ENCODE results near the gene ITGA11.

GRCh38 chr15:68371851-68372250 lies 60.1 kb downstream of the ITGA11 start:
- TF ChIP-seq CTCF (IDR thresholded peaks at IDR 0.05; ENCODE audit: low read length) (no peak), EZH2 (IDR thresholded peaks at IDR 0.05; ENCODE audit: borderline replicate concordance, low read length) (no peak)

Data from OCI-LY1 (cell line).